Measurements from ENCODE around the gene SLC33A1. TPM values are rescaled to one million over a fixed set of nuclear protein-coding genes. Genes with fewer than 3 reads are reported as not detected.

SLC33A1 gene
- total and polyA plus RNA-seq, 2 of the 8 experiments (the other 6 are each of a cell fraction or from before 2014, with no cell fraction given): 15.6 to 24.2 TPM

DNA sequence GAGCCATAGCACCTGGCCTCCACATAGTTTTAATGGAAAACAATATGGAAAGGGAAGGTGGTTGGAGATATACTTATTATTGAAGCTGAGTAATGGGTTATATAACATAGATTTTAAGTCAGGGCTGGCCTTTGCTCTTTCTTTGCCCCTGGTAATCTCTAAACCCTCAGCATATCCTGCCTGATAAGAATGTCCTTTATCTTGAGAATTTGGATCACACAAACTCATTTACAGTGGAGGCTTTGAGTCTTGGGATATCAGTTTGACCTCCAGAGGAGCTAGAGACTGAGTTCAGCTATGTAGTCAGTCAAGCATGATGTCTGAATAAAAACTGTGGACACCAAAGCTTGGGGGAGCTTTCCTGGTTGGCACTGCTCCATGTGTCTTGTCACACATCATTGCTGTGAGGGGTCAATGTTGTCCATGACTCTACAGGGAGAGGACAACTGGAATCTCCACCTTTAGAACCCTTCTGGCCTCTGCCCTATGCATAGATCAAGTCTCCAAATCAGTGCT, 39.1 kb downstream of the SLC33A1 start:
- Histone ChIP-seq H4K5ac (ENCODE audit: insufficient read length, low read depth, low read length) (no peak overlapping the region), H3K4me2 (ENCODE audit: insufficient read depth in 1 of 2, low read depth in 2 of 2, low read length in 2 of 2) (no peak overlapping the region), H3K18ac (ENCODE audit: extremely low read depth, low read length) (no peak overlapping the region), H3K4me3 (ENCODE audit: extremely low read depth in 1 of 4, insufficient read depth in 2 of 4, low read depth in 3 of 4, low read length in 4 of 4) (no peak overlapping the region), H2BK20ac (ENCODE audit: low read length) (no peak overlapping the region), H3K9me3 (ENCODE audit: insufficient read depth in 2 of 2, low read depth in 1 of 2, low read length in 1 of 2) (no peaks in the 10 kb centered on the region), H4K8ac (ENCODE audit: extremely low read depth, insufficient read depth, low read length) (no peak overlapping the region), H2AFZ (ENCODE audit: low read length) (no peak overlapping the region), H4K91ac (replicated peaks; ENCODE audit: insufficient read length, low read length) (no peak overlapping the region), H2BK5ac (ENCODE audit: low read depth, low read length) (no peak overlapping the region), H3K27ac (ENCODE audit: low read depth, low read length) (no peak overlapping the region), H3K23ac (ENCODE audit: insufficient read length) (no peak overlapping the region), H3K14ac (ENCODE audit: insufficient read length) (no peak overlapping the region), H2BK12ac (ENCODE audit: low read depth, low read length) (no peak overlapping the region), H2BK120ac (replicated peaks; ENCODE audit: low read depth, low read length) (no peak overlapping the region), H3K4ac (replicated peaks; ENCODE audit: insufficient read length, low read depth, low read length) (no peak overlapping the region), H3K79me2 (ENCODE audit: control insufficient read depth in 1 of 2, insufficient read depth in 2 of 2, low read length in 2 of 2) (no peaks in the 10 kb centered on the region), H3K79me1 (ENCODE audit: low read depth, low read length) (no peaks in the 10 kb centered on the region), H4K20me1 (replicated peaks in 1 of 2; ENCODE audit: control insufficient read depth in 1 of 2, insufficient read depth in 2 of 2, low read length in 2 of 2) (no peaks in the 10 kb centered on the region), H3K27me3 (replicated peaks in 1 of 4; ENCODE audit: control insufficient read depth in 3 of 4, extremely low read depth in 1 of 4, insufficient read depth in 3 of 4, low read length in 3 of 4) (no peaks in the 10 kb centered on the region), H3K9ac (replicated peaks in 1 of 4; ENCODE audit: extremely low read depth in 1 of 4, low read depth in 3 of 4, low read length in 3 of 4) (no peak overlapping the region), H2BK15ac (ENCODE audit: low read length) (no peak overlapping the region), H3K4me1 (replicated peaks in 1 of 4; ENCODE audit: control insufficient read depth in 3 of 4, insufficient read depth in 4 of 4, low read length in 3 of 4) (no peaks in the 10 kb centered on the region), H3K23me2 (ENCODE audit: low read depth, low read length) (no peaks in the 10 kb centered on the region), H2AK5ac (ENCODE audit: low read depth, low read length) (no peak overlapping the region), H3K56ac (replicated peaks; ENCODE audit: insufficient read length, low read depth, low read length) (no peak overlapping the region), H3K36me3 (ENCODE audit: control insufficient read depth in 2 of 4, insufficient read depth in 4 of 4, low read length in 3 of 4) (no peaks in the 10 kb centered on the region)
- DNase-seq (ENCODE audit: low read depth in 1 of 2, low spot score in 2 of 2): no peak
- FAIRE-seq: no peak
- POLR2A ChIA-PET (ENCODE audit: partially characterized antibody): interaction anchor here (1.2 kb wide), 1 partner anchor 39 kb away, joined by 3 read pairs; the partner anchor contains the start of gene SLC33A1
- TF ChIP-seq EZH2 (IDR thresholded peaks at IDR 0.05; ENCODE audit: low read depth, low read length, severe bottlenecking) (no peak), TAF1 (IDR thresholded peaks at IDR 0.05; ENCODE audit: low read depth, low read length) (no peak)
- TF ChIP-seq, protein P1, sequence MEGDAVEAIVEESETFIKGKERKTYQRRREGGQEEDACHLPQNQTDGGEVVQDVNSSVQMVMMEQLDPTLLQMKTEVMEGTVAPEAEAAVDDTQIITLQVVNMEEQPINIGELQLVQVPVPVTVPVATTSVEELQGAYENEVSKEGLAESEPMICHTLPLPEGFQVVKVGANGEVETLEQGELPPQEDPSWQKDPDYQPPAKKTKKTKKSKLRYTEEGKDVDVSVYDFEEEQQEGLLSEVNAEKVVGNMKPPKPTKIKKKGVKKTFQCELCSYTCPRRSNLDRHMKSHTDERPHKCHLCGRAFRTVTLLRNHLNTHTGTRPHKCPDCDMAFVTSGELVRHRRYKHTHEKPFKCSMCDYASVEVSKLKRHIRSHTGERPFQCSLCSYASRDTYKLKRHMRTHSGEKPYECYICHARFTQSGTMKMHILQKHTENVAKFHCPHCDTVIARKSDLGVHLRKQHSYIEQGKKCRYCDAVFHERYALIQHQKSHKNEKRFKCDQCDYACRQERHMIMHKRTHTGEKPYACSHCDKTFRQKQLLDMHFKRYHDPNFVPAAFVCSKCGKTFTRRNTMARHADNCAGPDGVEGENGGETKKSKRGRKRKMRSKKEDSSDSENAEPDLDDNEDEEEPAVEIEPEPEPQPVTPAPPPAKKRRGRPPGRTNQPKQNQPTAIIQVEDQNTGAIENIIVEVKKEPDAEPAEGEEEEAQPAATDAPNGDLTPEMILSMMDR (IDR thresholded peaks at IDR 0.05; ENCODE audit: control extremely low read depth in 1 of 3, insufficient read depth in 1 of 3, low read depth in 1 of 3, low read length in 3 of 3): peak in 1 of 3 experiments; percentile 2; a peak in 1 of 4 replicates
- CTCF ChIA-PET (ENCODE audit: partially characterized antibody): interaction anchor here (0.6 to 1.7 kb wide), 7 partner anchors 9 to 63 kb away, joined by 3 to 14 read pairs (median 3); partner anchors contain the start of gene C3orf33
